HepG2 (cell line): Measurements from ENCODE around the gene ZBTB17. TPM values are rescaled to one million over a fixed set of nuclear protein-coding genes. Genes with fewer than 3 reads are reported as not detected.
A peak's percentile ranks its signal among the peaks of the same experiment; 100 is the strongest.

Experiments used
- ASH2L ChIP-seq: fragments of 300-600, 200-600 bp; sonication (generic); IDR thresholded peaks from 2 replicates; pipeline ENCODE4 v1.7.0; 2017; ENCODE audit warnings: low read depth, mild to moderate bottlenecking, moderate library complexity, mixed read lengths, low read length; ENCODE audit not compliant: insufficient read length
- CENPBD1 ChIP-seq: sonication (generic); formaldehyde crosslinking; IDR thresholded peaks from 2 replicates; pipeline ENCODE4 v1.8.0; 2022; ENCODE audit warnings: missing genetic modification reagents, low read depth, mild to moderate bottlenecking, borderline replicate concordance
- DPF2 ChIP-seq: sonication (generic); formaldehyde crosslinking; IDR thresholded peaks from 2 replicates; pipeline ENCODE4 v1.4.0; 2020; ENCODE audit warnings: mild to moderate bottlenecking, low read depth, missing genetic modification reagents, borderline replicate concordance
- FOXA1 ChIP-seq, 2 experiments: fragments of 450-650 bp in 1 of 2; sonication (generic) in 1 of 2; formaldehyde crosslinking in 1 of 2; IDR thresholded peaks; 2 replicates each; pipeline versions ENCODE4 v1.4.0 to v1.6.1; 2016 to 2020; ENCODE audit warnings: missing genetic modification reagents in 1 of 2
- GABPB1 ChIP-seq: IDR thresholded peaks from 2 replicates; pipeline ENCODE4 v1.6.1; 2016; ENCODE audit warnings: mild to moderate bottlenecking, missing genetic modification reagents, moderate library complexity, missing compliant biosample characterization
- KDM2A ChIP-seq: sonication (generic); formaldehyde crosslinking; IDR thresholded peaks from 2 replicates; pipeline ENCODE4 v1.4.0; 2020; ENCODE audit warnings: low read depth, missing genetic modification reagents, borderline replicate concordance
- MAF1 ChIP-seq: sonication (generic); formaldehyde crosslinking; IDR thresholded peaks from 2 replicates; pipeline ENCODE4 v1.5.0; 2020; ENCODE audit warnings: missing genetic modification reagents, borderline replicate concordance
- MBNL3 ChIP-seq: fragments of 250-450 bp; sonication (Bioruptor Pico); conservative IDR thresholded peaks from 2 replicates; pipeline ENCODE4 v1.8.0; 2022; ENCODE audit warnings: mild to moderate bottlenecking, inconsistent platforms
- MXD4 ChIP-seq: IDR thresholded peaks from 2 replicates; pipeline ENCODE4 v1.6.1; 2016; ENCODE audit warnings: mild to moderate bottlenecking, missing biosample characterization, missing genetic modification reagents
- PLSCR1 ChIP-seq: sonication (generic); formaldehyde crosslinking; IDR thresholded peaks from 2 replicates; pipeline ENCODE4 v1.5.0; 2020; ENCODE audit warnings: missing genetic modification reagents, mild to moderate bottlenecking, borderline replicate concordance
- RARA ChIP-seq: IDR thresholded peaks from 2 replicates; pipeline ENCODE4 v1.6.1; 2016; ENCODE audit warnings: missing genetic modification reagents, missing compliant biosample characterization
- RFX3 ChIP-seq: IDR thresholded peaks from 2 replicates; pipeline ENCODE4 v1.6.1; 2016; ENCODE audit warnings: missing biosample characterization, missing genetic modification reagents
- RFXAP ChIP-seq: sonication (generic); formaldehyde crosslinking; IDR thresholded peaks from 2 replicates; pipeline ENCODE4 v1.4.0; 2020; ENCODE audit warnings: missing genetic modification reagents, borderline replicate concordance
- SKI ChIP-seq: fragments of 450-650 bp; IDR thresholded peaks from one replicate; pipeline ENCODE4 v1.6.1; 2018; ENCODE audit warnings: mild to moderate bottlenecking; ENCODE audit not compliant: partially characterized antibody
- TARDBP ChIP-seq: sonication (generic); formaldehyde crosslinking; IDR thresholded peaks from 2 replicates; pipeline ENCODE4 v1.8.0; 2022; ENCODE audit warnings: mild to moderate bottlenecking, missing genetic modification reagents
- YEATS4 ChIP-seq: sonication (generic); formaldehyde crosslinking; IDR thresholded peaks from 2 replicates; pipeline ENCODE4 v1.4.0; 2020; ENCODE audit warnings: missing genetic modification reagents, borderline replicate concordance
- ZC3H13 ChIP-seq: sonication (generic); formaldehyde crosslinking; IDR thresholded peaks from 2 replicates; pipeline ENCODE4 v1.8.1; 2023; ENCODE audit warnings: mild to moderate bottlenecking, missing genetic modification reagents, moderate library complexity
- ZNF224 ChIP-seq: sonication (generic); formaldehyde crosslinking; IDR thresholded peaks from 2 replicates; pipeline ENCODE4 v1.5.0; 2020; ENCODE audit warnings: mild to moderate bottlenecking, missing genetic modification reagents
- ZNF232 ChIP-seq: sonication (generic); formaldehyde crosslinking; IDR thresholded peaks from 2 replicates; pipeline ENCODE4 v1.4.0; 2020; ENCODE audit warnings: missing genetic modification reagents, borderline replicate concordance
- ZNF605 ChIP-seq: sonication (generic); formaldehyde crosslinking; IDR thresholded peaks from 2 replicates; pipeline ENCODE4 v1.8.0; 2022; ENCODE audit warnings: mild to moderate bottlenecking, missing genetic modification reagents
- ZNF749 ChIP-seq: sonication (generic); formaldehyde crosslinking; IDR thresholded peaks from 2 replicates; pipeline ENCODE4 v1.8.0; 2022; ENCODE audit warnings: mild to moderate bottlenecking, missing genetic modification reagents, moderate library complexity, borderline replicate concordance
- ZNF761 ChIP-seq: sonication (generic); formaldehyde crosslinking; conservative IDR thresholded peaks from 2 replicates; pipeline ENCODE4 v1.4.0; 2020; ENCODE audit warnings: mild to moderate bottlenecking, missing genetic modification reagents
- ZNF777 ChIP-seq: sonication (generic); formaldehyde crosslinking; IDR thresholded peaks from 2 replicates; pipeline ENCODE4 v1.4.0; 2020; ENCODE audit warnings: missing genetic modification reagents
- ZNF841 ChIP-seq: sonication (generic); formaldehyde crosslinking; IDR thresholded peaks from 2 replicates; pipeline ENCODE4 v1.8.1; 2023; ENCODE audit warnings: missing genetic modification reagents, borderline replicate concordance
- ZSCAN22 ChIP-seq: sonication (generic); formaldehyde crosslinking; IDR thresholded peaks from 2 replicates; pipeline ENCODE4 v1.4.0; 2020; ENCODE audit warnings: mild to moderate bottlenecking, missing genetic modification reagents
- ZSCAN31 ChIP-seq: sonication (generic); formaldehyde crosslinking; IDR thresholded peaks from 2 replicates; pipeline ENCODE4 v1.5.0; 2020; ENCODE audit warnings: low read depth, mild to moderate bottlenecking, missing genetic modification reagents
- polyA plus RNA-seq, 8 experiments: library from polyadenylated mRNA; depleted of rRNA in 3 of 8; stranded (reverse) in 7 of 8; unstranded in 1 of 8; fragments of >200 nt; fragmentation: Illumina TruSeq in 4 of 8; extraction: Trizol in 4 of 8; gene quantifications; 2 replicates each; pipeline versions ENCODE4 v1.2.1 to v1.2.3, GENCODE V29; 2011 to 2016; ENCODE audit warnings: low read depth in 4 of 8, missing spikeins in 1 of 8, mixed read lengths in 1 of 8; ENCODE audit not compliant: insufficient read depth in 1 of 8
- total RNA-seq, 5 experiments: library from RNA; depleted of rRNA; stranded (reverse); fragments of >200 nt; fragmentation: Illumina TruSeq; extraction: Trizol; gene quantifications; 2 replicates each; pipeline ENCODE4 v1.2.3, GENCODE V29; 2016; ENCODE audit warnings: low read depth in 1 of 5
- TF ChIP-seq, protein P1 (sequence below): sonication (generic); formaldehyde crosslinking; IDR thresholded peaks from 2 replicates; pipeline ENCODE4 v1.9.0; 2022; ENCODE audit warnings: missing genetic modification reagents, mild to moderate bottlenecking, borderline replicate concordance

The ZBTB17 gene
- total and polyA plus RNA-seq, 2 of the 13 experiments (the other 11 are each of a cell fraction or from before 2014, with no cell fraction given), result 16.7 to 17.0 TPM

- no peak for TF ChIP-seq ZNF232
- peak; percentile 75 for TF ChIP-seq KDM2A (CRISPR knock-in tag)
- TF ChIP-seq ZC3H13 (CRISPR knock-in tag), result peak; percentile 31; the same call in 1 of the 2 replicates
- no peak for TF ChIP-seq YEATS4 (CRISPR knock-in tag)
- TF ChIP-seq FOXA1 (IDR thresholded peaks at IDR 0.05), result no peak
- TF ChIP-seq FOXA1 (CRISPR knock-in tag; IDR thresholded peaks at IDR 0.05), result peak; percentile 85
- TF ChIP-seq MAF1 (CRISPR knock-in tag), result no peak
- TF ChIP-seq, protein P1, sequence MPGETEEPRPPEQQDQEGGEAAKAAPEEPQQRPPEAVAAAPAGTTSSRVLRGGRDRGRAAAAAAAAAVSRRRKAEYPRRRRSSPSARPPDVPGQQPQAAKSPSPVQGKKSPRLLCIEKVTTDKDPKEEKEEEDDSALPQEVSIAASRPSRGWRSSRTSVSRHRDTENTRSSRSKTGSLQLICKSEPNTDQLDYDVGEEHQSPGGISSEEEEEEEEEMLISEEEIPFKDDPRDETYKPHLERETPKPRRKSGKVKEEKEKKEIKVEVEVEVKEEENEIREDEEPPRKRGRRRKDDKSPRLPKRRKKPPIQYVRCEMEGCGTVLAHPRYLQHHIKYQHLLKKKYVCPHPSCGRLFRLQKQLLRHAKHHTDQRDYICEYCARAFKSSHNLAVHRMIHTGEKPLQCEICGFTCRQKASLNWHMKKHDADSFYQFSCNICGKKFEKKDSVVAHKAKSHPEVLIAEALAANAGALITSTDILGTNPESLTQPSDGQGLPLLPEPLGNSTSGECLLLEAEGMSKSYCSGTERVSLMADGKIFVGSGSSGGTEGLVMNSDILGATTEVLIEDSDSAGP (CRISPR knock-in tag), result peak; percentile 44; the same call in 1 of the 2 replicates
- no peak for TF ChIP-seq ZNF777
- peak; percentile 56; the same call in 1 of the 2 replicates for TF ChIP-seq RARA
- TF ChIP-seq SKI, result peak; percentile 84
- TF ChIP-seq ZNF761, result no peak
- TF ChIP-seq TARDBP (CRISPR knock-in tag), result no peak
- TF ChIP-seq ZNF749 (CRISPR knock-in tag), result no peak
- no peak for TF ChIP-seq CENPBD1 (CRISPR knock-in tag)
- peak; percentile 25; the same call in 1 of the 2 replicates for TF ChIP-seq ZNF605 (CRISPR knock-in tag)
- TF ChIP-seq MXD4, result peak; percentile 58; the same call in 1 of the 2 replicates
- no peak for TF ChIP-seq PLSCR1 (CRISPR knock-in tag)
- TF ChIP-seq RFXAP, result 0 out of 2 replicates have a peak, but pooled peaks have one; percentile 35
- no peak for TF ChIP-seq RFX3 (CRISPR knock-in tag)
- TF ChIP-seq ZSCAN31 (CRISPR knock-in tag), result no peak
- no peak for TF ChIP-seq ZSCAN22 (CRISPR knock-in tag)
- TF ChIP-seq ZNF841 (CRISPR knock-in tag), result no peak
- TF ChIP-seq MBNL3 (CRISPR knock-in tag), result no peak
- TF ChIP-seq GABPB1 (CRISPR knock-in tag), result 0 out of 2 replicates have a peak, but pooled peaks have one; percentile 10
- peak; percentile 50; the same call in 1 of the 2 replicates for TF ChIP-seq DPF2 (CRISPR knock-in tag)
- peak; percentile 33 for TF ChIP-seq ASH2L
- no peak for TF ChIP-seq ZNF224
These were observed 36.5 kb downstream of the ZBTB17 start (continued) for GRCh38 chr1:15939181-15940109.
